ENCODE measurements around the gene TASOR2. TPM values are rescaled to one million over a fixed set of nuclear protein-coding genes. Genes with fewer than 3 reads are reported as not detected.

The TASOR2 gene
- total RNA-seq, 1 experiment from 2014 or later = 80.3 TPM

DNA sequence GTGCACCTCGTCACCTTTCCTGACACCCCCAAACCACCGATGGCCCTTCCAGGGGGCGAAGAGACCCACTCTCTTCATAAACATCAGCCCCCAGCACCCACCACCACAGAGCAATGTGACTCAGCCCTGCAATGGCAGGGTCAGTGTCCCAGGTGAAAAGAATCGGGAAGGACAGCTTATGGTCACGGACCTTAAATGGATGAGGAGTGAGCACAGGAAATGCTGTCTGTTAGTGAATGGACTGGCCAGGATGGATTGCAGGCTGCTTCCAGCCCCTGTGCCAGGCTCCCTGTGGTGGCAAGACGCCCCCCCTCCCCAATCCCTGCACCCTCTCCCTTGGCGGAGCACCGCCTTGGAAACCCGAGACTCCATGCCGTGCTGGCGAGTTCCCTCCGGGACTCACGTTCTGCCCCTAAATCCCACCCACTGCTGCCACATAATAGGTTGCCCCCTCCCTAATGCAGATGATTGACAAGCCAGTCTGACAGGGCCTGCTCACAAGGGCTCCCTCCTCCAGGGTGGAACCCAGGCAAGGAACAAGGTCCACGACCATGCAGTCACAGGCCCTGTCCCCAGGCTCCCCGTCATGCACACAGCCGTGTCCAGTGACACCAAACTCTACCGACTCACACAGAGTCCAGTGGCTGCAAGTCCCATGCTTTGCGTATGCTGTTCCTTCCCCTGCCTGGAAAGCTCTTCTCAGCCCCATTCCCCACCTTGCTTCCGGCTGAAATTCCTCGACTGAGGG lies 25.6 kb upstream of the TASOR2 start:
- Histone ChIP-seq H3K27ac (ENCODE audit: low read depth, low read length) (no peak overlapping the region), H3K27me3 (ENCODE audit: insufficient read depth, low read length) (no peaks in the 10 kb centered on the region), H3K4me3 (replicated peaks in 1 of 2; ENCODE audit: low read depth in 1 of 2, low read length in 2 of 2) (no peak overlapping the region), H3K9ac (ENCODE audit: low read length) (no peak overlapping the region), H4K20me1 (ENCODE audit: insufficient read depth) (no peaks in the 10 kb centered on the region), H3K4me2 (ENCODE audit: low read length) (no peak overlapping the region), H3K36me3 (ENCODE audit: control insufficient read depth in 1 of 2, insufficient read depth in 2 of 2, low read length in 2 of 2) (no peaks in the 10 kb centered on the region), H3K9me3 (ENCODE audit: control insufficient read depth in 1 of 2, insufficient read depth in 1 of 2, low read depth in 1 of 2, low read length in 2 of 2) (no peaks in the 10 kb centered on the region), H3K9me2 (ENCODE audit: insufficient read depth) (no peaks in the 10 kb centered on the region), H3K4me1 (ENCODE audit: control insufficient read depth in 1 of 2, insufficient read depth in 2 of 2, low read length in 2 of 2) (peaks cover 0 to 21% of the 10 kb centered on the region in 2 experiments; a peak in 2 of 4 replicates), H2AFZ (ENCODE audit: low read depth, low read length, poor library complexity, severe bottlenecking) (no peak overlapping the region), H3K79me2 (ENCODE audit: insufficient read depth, low read length) (peaks cover 27% of the 10 kb centered on the region; the same call in 1 of the 2 replicates)
- RAD21 ChIA-PET (ENCODE audit: low non-redundant PET in 1 of 2, low total read pairs in 2 of 2, uncharacterized antibody in 2 of 2, unreplicated experiment in 2 of 2) = no interaction called here
- intact Hi-C loops (cut with micrococcal nuclease) = no loop called here
- CTCF ChIA-PET = no interaction called here
- POLR2A ChIA-PET = no interaction called here
- no peak for TF ChIP-seq CBX3 (IDR thresholded peaks at IDR 0.05; ENCODE audit: low read depth)
- BruUV-seq (replicated peaks) = no TSS peak
- DNase-seq (ENCODE audit: low read depth, low spot score) (no peak), ATAC-seq (no peak)

- ATAC-seq (peak; percentile 75), DNase-seq (ENCODE audit: low read depth, low spot score) (peak; percentile 8)
- POLR2A ChIA-PET = no interaction called here
- Histone ChIP-seq H3K4me1 (ENCODE audit: control insufficient read depth in 1 of 2, insufficient read depth in 2 of 2, low read length in 2 of 2) (peaks cover 0 to 21% of the 10 kb centered on the region in 2 experiments; a peak in 2 of 4 replicates), H3K79me2 (ENCODE audit: insufficient read depth, low read length) (peaks cover 27% of the 10 kb centered on the region; the same call in 1 of the 2 replicates), H4K20me1 (ENCODE audit: insufficient read depth) (no peaks in the 10 kb centered on the region), H3K9me2 (ENCODE audit: insufficient read depth) (no peaks in the 10 kb centered on the region), H3K27ac (ENCODE audit: low read depth, low read length) (no peak overlapping the region), H3K9me3 (ENCODE audit: control insufficient read depth in 1 of 2, insufficient read depth in 1 of 2, low read depth in 1 of 2, low read length in 2 of 2) (no peaks in the 10 kb centered on the region), H3K4me2 (ENCODE audit: low read length) (peak overlapping the region; percentile 5), H3K4me3 (replicated peaks in 1 of 2; ENCODE audit: low read depth in 1 of 2, low read length in 2 of 2) (no peak overlapping the region), H3K9ac (ENCODE audit: low read length) (no peak overlapping the region), H2AFZ (ENCODE audit: low read depth, low read length, poor library complexity, severe bottlenecking) (no peak overlapping the region), H3K36me3 (ENCODE audit: control insufficient read depth in 1 of 2, insufficient read depth in 2 of 2, low read length in 2 of 2) (no peaks in the 10 kb centered on the region), H3K27me3 (ENCODE audit: insufficient read depth, low read length) (no peaks in the 10 kb centered on the region)
- intact Hi-C loops (cut with micrococcal nuclease) = no loop called here
- CTCF ChIA-PET = no interaction called here
- no peak for TF ChIP-seq RAD21 (IDR thresholded peaks at IDR 0.05; ENCODE audit: low read depth)
- no peak for TF ChIP-seq ZFX (IDR thresholded peaks at IDR 0.05)
- TF ChIP-seq EZH2phosphoT487 (IDR thresholded peaks at IDR 0.05; ENCODE audit: borderline replicate concordance) = no peak
- no peak for TF ChIP-seq EZH2 (IDR thresholded peaks at IDR 0.05)
- TF ChIP-seq CEBPB (IDR thresholded peaks at IDR 0.05; ENCODE audit: low read depth) = peak; percentile 41; the same call in 1 of the 2 replicates
- TF ChIP-seq FOSL1 (IDR thresholded peaks at IDR 0.05; ENCODE audit: low read depth) = no peak; the same call in 1 of the 2 replicates
- TF ChIP-seq ZNF274 (IDR thresholded peaks at IDR 0.05; ENCODE audit: low read depth, low read length) = no peak
- BruUV-seq (replicated peaks) = no TSS peak
- RAD21 ChIA-PET (ENCODE audit: low non-redundant PET in 1 of 2, low total read pairs in 2 of 2, uncharacterized antibody in 2 of 2, unreplicated experiment in 2 of 2) = no interaction called here
Observed at GRCh38 chr10:5659702-5660528, 24.7 kb upstream of the TASOR2 start.

All from HCT116 (cell line).